GM12878 (cell line): ENCODE results near the gene CAB39. TPM values are rescaled to one million over a fixed set of nuclear protein-coding genes. Genes with fewer than 3 reads are reported as not detected.

Experiments
- ATAC-seq: fragments of 200-7000 bp; cut with Tn5 transposase; 3 replicates; pipeline ENCODE4 v1.9.1; 2020; ENCODE audit warnings: mild to moderate bottlenecking, moderate library complexity
- BruUV-seq: library from RNA; stranded (reverse); fragments of 400-500 nt; replicated peaks from 2 replicates; lab custom pipeline; 2021; lab: Mats Ljungman, UMichigan
- CTCF ChIA-PET: fragments of 300-600 bp; sonication (Branson Sonifier 250); formaldehyde crosslinking; extraction: SDS; loops from one replicate; lab custom pipeline; 2021; ENCODE audit warnings: inconsistent platforms; lab: Yijun Ruan, JAX
- POLR2A ChIA-PET: fragments of 350-600 bp; formaldehyde crosslinking; extraction: SDS; loops from one replicate; lab custom pipeline; 2021; ENCODE audit warnings: inconsistent platforms; lab: Charles Lee
- RAD21 ChIA-PET: fragments of 300-600 bp; sonication (Branson Sonifier 250); formaldehyde crosslinking; loops from one replicate; lab custom pipeline; 2023; ENCODE audit warnings: antibody characterized with exemption; ENCODE audit not compliant: unreplicated experiment; lab: Charles Lee
- SMC1A ChIA-PET: fragments of 300-600 bp; sonication (Branson Sonifier 250); formaldehyde crosslinking; loops from one replicate; lab custom pipeline; 2023; ENCODE audit not compliant: unreplicated experiment, uncharacterized antibody; lab: Charles Lee
- DNase-seq: peaks from one replicate; pipeline ENCODE4 v3.0.0-alpha.2; 2011; ENCODE audit warnings: low read depth, low spot score
- FAIRE-seq: peaks from 3 replicates; lab custom pipeline; 2011; peaks lifted over from hg19 to GRCh38; lab: Jason Lieb, UNC
- H2AFZ ChIP-seq: 2 replicates; pipeline ENCODE4 v1.6.0; 2011; ENCODE audit warnings: low read depth, low read length, control low read depth; ENCODE audit not compliant: control insufficient read depth
- H3K27ac ChIP-seq: 2 replicates; pipeline ENCODE4 v1.5.1; 2011; ENCODE audit warnings: control low read depth; ENCODE audit not compliant: control insufficient read depth, insufficient read depth
- H3K27me3 ChIP-seq, 2 experiments: replicated peaks in 1 of 2; 2 replicates each; pipeline versions ENCODE4 v1.6.0 to v1.6.1; 2011; ENCODE audit warnings: low read length in 1 of 2; ENCODE audit not compliant: control insufficient read depth in 2 of 2, insufficient read depth in 2 of 2
- H3K36me3 ChIP-seq, 2 experiments: 2 replicates each; pipeline ENCODE4 v1.5.1; 2011; ENCODE audit warnings: low read length in 1 of 2; ENCODE audit not compliant: control insufficient read depth in 2 of 2, insufficient read depth in 2 of 2
- H3K4me1 ChIP-seq: 2 replicates; pipeline ENCODE4 v1.6.1; 2011; ENCODE audit warnings: mild to moderate bottlenecking, low read length, moderate library complexity, mixed read lengths; ENCODE audit not compliant: control insufficient read depth, insufficient read depth
- H3K4me2 ChIP-seq: 2 replicates; pipeline ENCODE4 v1.6.0; 2011; ENCODE audit warnings: control low read depth; ENCODE audit not compliant: control insufficient read depth, insufficient read depth
- H3K4me3 ChIP-seq: fragments of 200-600 bp; sonication (generic); 2 replicates; pipeline ENCODE4 v1.5.1; 2016
- H3K79me2 ChIP-seq: 2 replicates; pipeline ENCODE4 v1.6.0; 2011; ENCODE audit warnings: low read length; ENCODE audit not compliant: control insufficient read depth, insufficient read depth
- H3K9ac ChIP-seq: 2 replicates; pipeline ENCODE4 v1.8.0; 2011; ENCODE audit warnings: low read length, control low read depth, mixed read lengths; ENCODE audit not compliant: control insufficient read depth, insufficient read depth
- H3K9me3 ChIP-seq: replicated peaks from 3 replicates; pipeline ENCODE4 v1.5.1; 2011; ENCODE audit warnings: mild to moderate bottlenecking, low read length; ENCODE audit not compliant: control insufficient read depth, insufficient read depth
- H4K20me1 ChIP-seq: 2 replicates; pipeline ENCODE4 v1.6.0; 2011; ENCODE audit not compliant: control insufficient read depth, insufficient read depth
- ETV6 ChIP-seq, 2 experiments: fragments of 450-650 bp in 1 of 2; IDR thresholded peaks in 1 of 2; conservative IDR thresholded peaks in 1 of 2; 2 replicates each; pipeline ENCODE4 v1.6.1; 2014; ENCODE audit warnings: antibody characterized with exemption in 1 of 2, borderline replicate concordance in 1 of 2, low read depth in 1 of 2, mild to moderate bottlenecking in 1 of 2, moderate library complexity in 1 of 2
- IKZF2 ChIP-seq, 2 experiments: fragments of 450-650 bp; IDR thresholded peaks; 2 replicates each; pipeline ENCODE4 v1.6.1; 2017; ENCODE audit warnings: mild to moderate bottlenecking in 2 of 2, moderate library complexity in 2 of 2
- JUNB ChIP-seq: IDR thresholded peaks from 2 replicates; pipeline ENCODE4 v1.6.1; 2016; ENCODE audit warnings: antibody characterized with exemption, mild to moderate bottlenecking
- JUND ChIP-seq: IDR thresholded peaks from 2 replicates; pipeline ENCODE4 v1.6.1; 2012; ENCODE audit warnings: low read depth, mild to moderate bottlenecking, low read length, improper control_type of control experiment, moderate library complexity
- KAT2A ChIP-seq: conservative IDR thresholded peaks from 2 replicates; pipeline ENCODE4 v1.6.1; 2011; ENCODE audit warnings: low read depth, low read length; ENCODE audit not compliant: control insufficient read depth
- STAT1 ChIP-seq: fragments of 450-650 bp; conservative IDR thresholded peaks from 2 replicates; pipeline ENCODE4 v1.6.1; 2014; ENCODE audit warnings: antibody characterized with exemption, mild to moderate bottlenecking
- STAT3 ChIP-seq: IDR thresholded peaks from 2 replicates; pipeline ENCODE4 v1.6.1; 2011; ENCODE audit warnings: low read depth, low read length, improper control_type of control experiment
- WGBS: methylation state at CpG from one replicate; pipeline ENCODE4 v1.1.6; 2016; ENCODE audit warnings: low lambda C conversion rate; ENCODE audit not compliant: insufficient replicate concordance, insufficient coverage; ENCODE audit errors: missing lambda C conversion rate; 5-methylcytosine and 5-hydroxymethylcytosine counted together
- in situ Hi-C: fragments of 300-500 bp; cut with MboI; formaldehyde crosslinking; loops from 9 replicates; pipeline ENCODE4 v1.14.3; 2018; ENCODE audit warnings: mixed read lengths
- intact Hi-C: fragments of 100-400 bp; cut with micrococcal nuclease; formaldehyde crosslinking; loops from one replicate; pipeline ENCODE4 v1.14.2; 2022; ENCODE audit not compliant: unreplicated experiment
- polyA plus RNA-seq, 11 experiments: library from polyadenylated mRNA; depleted of rRNA in 4 of 11; unstranded in 6 of 11; stranded (reverse) in 5 of 11; fragments of >200 nt; fragmentation: Nextera tagmentation in 4 of 11; fragmentation: Illumina TruSeq in 1 of 11; extraction: Ambion mirVana in 4 of 11; extraction: Trizol in 1 of 11; gene quantifications; 1 replicate in 1 of 11; 2 replicates in 10 of 11; pipeline versions ENCODE4 v1.2.1 to v1.2.3, GENCODE V29; 2011 to 2016; ENCODE audit warnings: inconsistent platforms in 2 of 11, missing spikeins in 2 of 11, low read depth in 1 of 11
- total RNA-seq, 4 experiments: library from RNA; depleted of rRNA in 3 of 4; stranded (reverse); fragments of >200 nt in 3 of 4; fragmentation: Illumina TruSeq in 1 of 4; extraction: Trizol in 1 of 4; gene quantifications; 2 replicates each; pipeline versions ENCODE4 v1.2.1 to v1.2.3, GENCODE V29; 2013 to 2021
- TF ChIP-seq, protein P1 (sequence below): fragments of 450-650 bp; IDR thresholded peaks from 2 replicates; pipeline ENCODE4 v1.6.1; 2014; ENCODE audit warnings: mild to moderate bottlenecking
- TF ChIP-seq, protein P2 (sequence below): fragments of 450-650 bp; IDR thresholded peaks from 2 replicates; pipeline ENCODE4 v1.6.1; 2017; ENCODE audit warnings: mild to moderate bottlenecking, low read depth, inconsistent platforms; ENCODE audit not compliant: poor library complexity, severe bottlenecking
- TF ChIP-seq, protein P3 (sequence below): IDR thresholded peaks from 2 replicates; pipeline ENCODE4 v1.6.1; 2012; ENCODE audit warnings: improper control_type of control experiment, low read depth, low read length; ENCODE audit not compliant: insufficient replicate concordance

CAB39 gene
- total and polyA plus RNA-seq, 10 of the 15 experiments (the other 5 are each of a cell fraction or from before 2014, with no cell fraction given) = 13.3 to 129 (median 62.9) TPM

GRCh38 chr2:230665263-230665691 is 47.4 kb upstream of the CAB39 start:
- peak overlapping the region; percentile 91 for H3K27ac ChIP-seq
- BruUV-seq = no TSS peak
- no peaks in the 10 kb centered on the region for H3K9me3 ChIP-seq
- H3K4me2 ChIP-seq = 0 out of 2 replicates have a peak overlapping the region, but pooled peaks have one; percentile 22
- FAIRE-seq (no peak), ATAC-seq (no peak), DNase-seq (peak; percentile 73)
- H2AFZ ChIP-seq = peak overlapping the region; percentile 66
- 8% methylated on average over 8 of the region's 8 CpGs for WGBS
- H3K79me2 ChIP-seq = no peaks in the 10 kb centered on the region
- H4K20me1 ChIP-seq = no peaks in the 10 kb centered on the region
- H3K27me3 ChIP-seq = no peaks in the 10 kb centered on the region
- CTCF ChIA-PET = interaction anchor here (0.6 to 1.0 kb wide), 2 partner anchors 50 to 771 kb away, joined by 3 read pairs; no protein-coding TSS in a partner anchor
- SMC1A ChIA-PET = interaction anchor here (1.0 to 8.3 kb wide), 7 partner anchors 7 to 49 kb away, joined by 3 to 117 read pairs (median 8); no protein-coding TSS in a partner anchor
- H3K4me1 ChIP-seq = peaks cover 95% of the 10 kb centered on the region
- H3K4me3 ChIP-seq = no peak overlapping the region
- in situ Hi-C loops (loop anchor here (10.0 kb wide), 1 partner anchor 290 kb away; no protein-coding TSS in a partner anchor), intact Hi-C loops (loop anchor here (10.0 kb wide), 2 partner anchors 280 to 310 kb away; no protein-coding TSS in a partner anchor)
- POLR2A ChIA-PET = interaction anchor here (0.6 to 3.9 kb wide), 7 partner anchors 15 to 67 kb away, joined by 3 to 23 read pairs (median 4); no protein-coding TSS in a partner anchor
- no peaks in the 10 kb centered on the region for H3K36me3 ChIP-seq
- H3K9ac ChIP-seq = no peak overlapping the region
- RAD21 ChIA-PET = interaction anchor here (1.1 to 5.0 kb wide), 4 partner anchors 16 to 49 kb away, joined by 3 to 36 read pairs (median 19); no protein-coding TSS in a partner anchor
- TF ChIP-seq, protein P1, sequence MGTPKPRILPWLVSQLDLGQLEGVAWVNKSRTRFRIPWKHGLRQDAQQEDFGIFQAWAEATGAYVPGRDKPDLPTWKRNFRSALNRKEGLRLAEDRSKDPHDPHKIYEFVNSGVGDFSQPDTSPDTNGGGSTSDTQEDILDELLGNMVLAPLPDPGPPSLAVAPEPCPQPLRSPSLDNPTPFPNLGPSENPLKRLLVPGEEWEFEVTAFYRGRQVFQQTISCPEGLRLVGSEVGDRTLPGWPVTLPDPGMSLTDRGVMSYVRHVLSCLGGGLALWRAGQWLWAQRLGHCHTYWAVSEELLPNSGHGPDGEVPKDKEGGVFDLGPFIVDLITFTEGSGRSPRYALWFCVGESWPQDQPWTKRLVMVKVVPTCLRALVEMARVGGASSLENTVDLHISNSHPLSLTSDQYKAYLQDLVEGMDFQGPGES = no peak
- no peak for TF ChIP-seq STAT3
- TF ChIP-seq IKZF2 (IDR thresholded peaks at IDR 0.05) = peak in 1 of 2 experiments; percentile 34; a peak in 1 of 4 replicates
- TF ChIP-seq, protein P2, sequence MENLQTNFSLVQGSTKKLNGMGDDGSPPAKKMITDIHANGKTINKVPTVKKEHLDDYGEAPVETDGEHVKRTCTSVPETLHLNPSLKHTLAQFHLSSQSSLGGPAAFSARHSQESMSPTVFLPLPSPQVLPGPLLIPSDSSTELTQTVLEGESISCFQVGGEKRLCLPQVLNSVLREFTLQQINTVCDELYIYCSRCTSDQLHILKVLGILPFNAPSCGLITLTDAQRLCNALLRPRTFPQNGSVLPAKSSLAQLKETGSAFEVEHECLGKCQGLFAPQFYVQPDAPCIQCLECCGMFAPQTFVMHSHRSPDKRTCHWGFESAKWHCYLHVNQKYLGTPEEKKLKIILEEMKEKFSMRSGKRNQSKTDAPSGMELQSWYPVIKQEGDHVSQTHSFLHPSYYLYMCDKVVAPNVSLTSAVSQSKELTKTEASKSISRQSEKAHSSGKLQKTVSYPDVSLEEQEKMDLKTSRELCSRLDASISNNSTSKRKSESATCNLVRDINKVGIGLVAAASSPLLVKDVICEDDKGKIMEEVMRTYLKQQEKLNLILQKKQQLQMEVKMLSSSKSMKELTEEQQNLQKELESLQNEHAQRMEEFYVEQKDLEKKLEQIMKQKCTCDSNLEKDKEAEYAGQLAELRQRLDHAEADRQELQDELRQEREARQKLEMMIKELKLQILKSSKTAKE = peak; percentile 16
- TF ChIP-seq JUNB = no peak
- no peak for TF ChIP-seq KAT2A
- no peak for TF ChIP-seq JUND
- no peak for TF ChIP-seq STAT1
- TF ChIP-seq, protein P3, sequence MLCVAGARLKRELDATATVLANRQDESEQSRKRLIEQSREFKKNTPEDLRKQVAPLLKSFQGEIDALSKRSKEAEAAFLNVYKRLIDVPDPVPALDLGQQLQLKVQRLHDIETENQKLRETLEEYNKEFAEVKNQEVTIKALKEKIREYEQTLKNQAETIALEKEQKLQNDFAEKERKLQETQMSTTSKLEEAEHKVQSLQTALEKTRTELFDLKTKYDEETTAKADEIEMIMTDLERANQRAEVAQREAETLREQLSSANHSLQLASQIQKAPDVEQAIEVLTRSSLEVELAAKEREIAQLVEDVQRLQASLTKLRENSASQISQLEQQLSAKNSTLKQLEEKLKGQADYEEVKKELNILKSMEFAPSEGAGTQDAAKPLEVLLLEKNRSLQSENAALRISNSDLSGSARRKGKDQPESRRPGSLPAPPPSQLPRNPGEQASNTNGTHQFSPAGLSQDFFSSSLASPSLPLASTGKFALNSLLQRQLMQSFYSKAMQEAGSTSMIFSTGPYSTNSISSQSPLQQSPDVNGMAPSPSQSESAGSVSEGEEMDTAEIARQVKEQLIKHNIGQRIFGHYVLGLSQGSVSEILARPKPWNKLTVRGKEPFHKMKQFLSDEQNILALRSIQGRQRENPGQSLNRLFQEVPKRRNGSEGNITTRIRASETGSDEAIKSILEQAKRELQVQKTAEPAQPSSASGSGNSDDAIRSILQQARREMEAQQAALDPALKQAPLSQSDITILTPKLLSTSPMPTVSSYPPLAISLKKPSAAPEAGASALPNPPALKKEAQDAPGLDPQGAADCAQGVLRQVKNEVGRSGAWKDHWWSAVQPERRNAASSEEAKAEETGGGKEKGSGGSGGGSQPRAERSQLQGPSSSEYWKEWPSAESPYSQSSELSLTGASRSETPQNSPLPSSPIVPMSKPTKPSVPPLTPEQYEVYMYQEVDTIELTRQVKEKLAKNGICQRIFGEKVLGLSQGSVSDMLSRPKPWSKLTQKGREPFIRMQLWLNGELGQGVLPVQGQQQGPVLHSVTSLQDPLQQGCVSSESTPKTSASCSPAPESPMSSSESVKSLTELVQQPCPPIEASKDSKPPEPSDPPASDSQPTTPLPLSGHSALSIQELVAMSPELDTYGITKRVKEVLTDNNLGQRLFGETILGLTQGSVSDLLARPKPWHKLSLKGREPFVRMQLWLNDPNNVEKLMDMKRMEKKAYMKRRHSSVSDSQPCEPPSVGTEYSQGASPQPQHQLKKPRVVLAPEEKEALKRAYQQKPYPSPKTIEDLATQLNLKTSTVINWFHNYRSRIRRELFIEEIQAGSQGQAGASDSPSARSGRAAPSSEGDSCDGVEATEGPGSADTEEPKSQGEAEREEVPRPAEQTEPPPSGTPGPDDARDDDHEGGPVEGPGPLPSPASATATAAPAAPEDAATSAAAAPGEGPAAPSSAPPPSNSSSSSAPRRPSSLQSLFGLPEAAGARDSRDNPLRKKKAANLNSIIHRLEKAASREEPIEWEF = no peak
- TF ChIP-seq ETV6 (conservative IDR thresholded peaks at IDR 0.05 in 1 of 2, IDR thresholded peaks at IDR 0.05 in 1 of 2; ENCODE audit: borderline replicate concordance in 1 of 2, low read depth in 1 of 2) = no peak
